ENCODE results near the gene HMGCR. TPM values are rescaled to one million over a fixed set of nuclear protein-coding genes. Genes with fewer than 3 reads are reported as not detected.
"Not testable (repeated sequence)": the region's sequence is repeated elsewhere in the genome, so short reads cannot be mapped to it uniquely, and the experiment has no call there.

The HMGCR gene
- total RNA-seq: 166 and 272 TPM in 2 replicates

GRCh38 chr5:75336615-75337336 is at the start of gene HMGCR:
TSS of gene HMGCR (plus strand) at chr5:75337220. CDS start at chr5:75342606, 5,386 bp downstream.
- peak; percentile 99 for DNase-seq (ENCODE audit: low read depth)

GRCh38 chr5:75291844-75292243 is 45.2 kb upstream of the HMGCR start:
- not testable (repeated sequence) for DNase-seq (ENCODE audit: low read depth)

GRCh38 chr5:75300084-75300483 is 36.9 kb upstream of the HMGCR start:
- DNase-seq (ENCODE audit: low read depth): no peak

- DNase-seq (ENCODE audit: low read depth): no peak
These were observed 33.6 kb upstream of the HMGCR start for GRCh38 chr5:75303419-75303818.

- not testable (repeated sequence) for DNase-seq (ENCODE audit: low read depth)
These were observed 32.5 kb upstream of the HMGCR start for GRCh38 chr5:75304486-75304885.

- DNase-seq (ENCODE audit: low read depth): peak; percentile 30
These were observed 30.3 kb upstream of the HMGCR start for GRCh38 chr5:75306746-75307145.

- no peak for DNase-seq (ENCODE audit: low read depth)
These were observed 26.8 kb upstream of the HMGCR start for GRCh38 chr5:75310212-75310611.

GRCh38 chr5:75319148-75319547 is 17.9 kb upstream of the HMGCR start:
- DNase-seq (ENCODE audit: low read depth): not testable (repeated sequence)

- DNase-seq (ENCODE audit: low read depth): no peak
These were observed 17.4 kb upstream of the HMGCR start for GRCh38 chr5:75319638-75320037.

- DNase-seq (ENCODE audit: low read depth): peak; percentile 72
These were observed 16.6 kb upstream of the HMGCR start for GRCh38 chr5:75320371-75320770.

- no peak for DNase-seq (ENCODE audit: low read depth)
These were observed 15.0 kb upstream of the HMGCR start for GRCh38 chr5:75322066-75322465.

GRCh38 chr5:75324791-75325190 is 12.2 kb upstream of the HMGCR start:
- DNase-seq (ENCODE audit: low read depth): no peak

GRCh38 chr5:75325242-75325641 is 11.8 kb upstream of the HMGCR start:
- no peak for DNase-seq (ENCODE audit: low read depth)

GRCh38 chr5:75330404-75330803 is 6.6 kb upstream of the HMGCR start:
- DNase-seq (ENCODE audit: low read depth): no peak

- no peak for DNase-seq (ENCODE audit: low read depth)
These were observed 5.6 kb upstream of the HMGCR start for GRCh38 chr5:75331095-75332090.

GRCh38 chr5:75333759-75334158 is 3.3 kb upstream of the HMGCR start:
- not testable (repeated sequence) for DNase-seq (ENCODE audit: low read depth)

GRCh38 chr5:75334413-75334812 is 2.6 kb upstream of the HMGCR start:
- DNase-seq (ENCODE audit: low read depth): not testable (repeated sequence)

GRCh38 chr5:75335486-75335885 is 1.5 kb upstream of the HMGCR start:
- no peak for DNase-seq (ENCODE audit: low read depth)

- peak; percentile 89 for DNase-seq (ENCODE audit: low read depth)
These were observed 937 bp upstream of the HMGCR start for GRCh38 chr5:75335952-75336614.

GRCh38 chr5:75337366-75338021 is 474 bp downstream of the HMGCR start:
- no peak for DNase-seq (ENCODE audit: low read depth)

- DNase-seq (ENCODE audit: low read depth): no peak
These were observed 1.4 kb downstream of the HMGCR start for GRCh38 chr5:75338408-75338807.

Measured in renal cortical epithelial cell (primary cell).